ENCODE measurements around the gene NFATC1. TPM values are rescaled to one million over a fixed set of nuclear protein-coding genes. Genes with fewer than 3 reads are reported as not detected.

The NFATC1 gene
- total and polyA plus RNA-seq, 2 experiments from 2014 or later, result 4.2 to 11.3 TPM

DNA sequence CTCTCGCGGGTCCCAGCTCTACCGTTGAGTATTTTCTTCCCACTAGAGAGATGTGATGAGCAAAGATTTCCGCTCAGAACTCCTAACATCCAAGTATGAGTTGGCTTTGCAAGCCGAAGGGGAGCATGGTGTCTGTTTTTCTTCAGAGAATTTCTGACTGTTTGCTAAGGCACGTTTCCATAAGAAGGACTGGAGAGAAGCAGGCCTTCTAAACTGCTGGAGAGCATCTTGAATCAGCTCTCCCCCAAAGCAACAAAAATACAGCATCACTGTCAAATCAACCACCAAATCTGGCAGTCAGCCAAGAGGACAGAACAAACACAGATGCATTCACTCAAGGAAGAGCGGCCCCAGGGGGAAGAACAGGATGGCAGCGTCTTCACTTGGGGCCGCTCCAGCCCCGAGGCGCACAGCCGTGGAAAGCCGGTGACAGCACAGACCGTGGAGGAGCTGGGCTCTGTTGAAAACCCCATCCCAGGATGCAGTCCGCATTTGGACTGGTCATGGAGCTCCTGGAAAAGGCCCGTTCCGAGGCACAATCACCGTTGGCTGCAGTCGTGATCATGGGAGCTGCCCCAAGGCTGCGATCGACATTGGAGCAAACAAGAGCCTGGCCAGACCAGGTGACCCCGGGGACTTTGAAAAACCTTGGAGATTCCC is 101.4 kb downstream of the NFATC1 start:
- no peak overlapping the region for H3K4me3 ChIP-seq
- no peaks in the 10 kb centered on the region for H3K36me3 ChIP-seq (replicated peaks; ENCODE audit: insufficient read depth, low read depth)
- TF ChIP-seq CTCF (IDR thresholded peaks at IDR 0.05; ENCODE audit: poor library complexity) (no peak), EZH2 (IDR thresholded peaks at IDR 0.05; ENCODE audit: borderline replicate concordance) (no peak), EZH2phosphoT487 (IDR thresholded peaks at IDR 0.05; ENCODE audit: low read depth, severe bottlenecking, unreplicated experiment) (no peak)
- H3K79me2 ChIP-seq, result no peaks in the 10 kb centered on the region
- H3K9me3 ChIP-seq (ENCODE audit: low read depth), result peaks cover 17% of the 10 kb centered on the region
- H3K9me2 ChIP-seq (replicated peaks; ENCODE audit: insufficient read depth), result no peaks in the 10 kb centered on the region
- 65% methylated on average over 22 of the region's 22 CpGs for WGBS (ENCODE audit: low lambda C conversion rate, missing lambda C conversion rate)
- H3K27me3 ChIP-seq, result no peaks in the 10 kb centered on the region
- H4K20me1 ChIP-seq (ENCODE audit: insufficient read depth, poor library complexity, severe bottlenecking), result no peaks in the 10 kb centered on the region
- H3K27ac ChIP-seq, result peak overlapping the region; percentile 90
- H2AFZ ChIP-seq, result no peak overlapping the region
- peaks cover 5% of the 10 kb centered on the region for H3K4me1 ChIP-seq (ENCODE audit: insufficient read depth)
- DNase-seq (ENCODE audit: low spot score), result peak; percentile 77
- peak overlapping the region; percentile 51 for H3K4me2 ChIP-seq

- no peak overlapping the region for H3K4me3 ChIP-seq
- no peaks in the 10 kb centered on the region for H3K9me2 ChIP-seq (replicated peaks; ENCODE audit: insufficient read depth)
- no peak for TF ChIP-seq CTCF (IDR thresholded peaks at IDR 0.05; ENCODE audit: poor library complexity)
- TF ChIP-seq EZH2 (IDR thresholded peaks at IDR 0.05; ENCODE audit: borderline replicate concordance), result no peak
- no peak for TF ChIP-seq EZH2phosphoT487 (IDR thresholded peaks at IDR 0.05; ENCODE audit: low read depth, severe bottlenecking, unreplicated experiment)
- DNase-seq (ENCODE audit: low spot score), result no peak
- H2AFZ ChIP-seq, result no peak overlapping the region
- H3K36me3 ChIP-seq (replicated peaks; ENCODE audit: insufficient read depth, low read depth), result no peaks in the 10 kb centered on the region
- peaks cover 5% of the 10 kb centered on the region for H3K4me1 ChIP-seq (ENCODE audit: insufficient read depth)
- no peaks in the 10 kb centered on the region for H3K79me2 ChIP-seq
- H3K4me2 ChIP-seq, result no peak overlapping the region
- 69% methylated on average over 4 of the region's 4 CpGs for WGBS (ENCODE audit: low lambda C conversion rate, missing lambda C conversion rate)
- H3K9me3 ChIP-seq (ENCODE audit: low read depth), result peaks cover 17% of the 10 kb centered on the region
- H4K20me1 ChIP-seq (ENCODE audit: insufficient read depth, poor library complexity, severe bottlenecking), result no peaks in the 10 kb centered on the region
- peak overlapping the region; percentile 90 for H3K27ac ChIP-seq
- H3K27me3 ChIP-seq, result no peaks in the 10 kb centered on the region
Measured at GRCh38 chr18:79497638-79498081, 101.9 kb downstream of the NFATC1 start.

DNA sequence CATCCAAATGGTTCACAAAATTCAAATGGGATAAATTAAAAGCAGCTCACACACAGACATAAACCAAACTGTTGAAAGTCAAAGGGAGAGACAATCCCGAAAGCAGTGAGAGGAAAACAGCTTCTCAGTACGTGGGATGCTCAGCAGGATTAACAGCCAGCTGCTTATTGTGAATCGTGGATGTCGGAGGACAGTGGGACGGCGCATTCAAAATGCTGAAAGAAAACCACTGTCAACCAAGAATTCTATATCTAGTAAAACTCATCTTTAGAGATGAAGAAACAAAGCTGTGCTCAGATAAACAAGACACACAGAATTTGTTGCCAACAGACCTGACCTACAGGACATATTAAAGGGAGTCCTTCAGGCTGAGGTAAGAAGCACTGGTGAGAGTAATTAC is 102.9 kb downstream of the NFATC1 start:
- Histone ChIP-seq H3K4me1 (ENCODE audit: insufficient read depth) (peaks cover 5% of the 10 kb centered on the region), H2AFZ (no peak overlapping the region), H4K20me1 (ENCODE audit: insufficient read depth, poor library complexity, severe bottlenecking) (no peaks in the 10 kb centered on the region), H3K9me3 (ENCODE audit: low read depth) (peaks cover 17% of the 10 kb centered on the region), H3K27ac (no peak overlapping the region), H3K4me2 (no peak overlapping the region), H3K27me3 (no peaks in the 10 kb centered on the region), H3K9me2 (replicated peaks; ENCODE audit: insufficient read depth) (no peaks in the 10 kb centered on the region), H3K36me3 (replicated peaks; ENCODE audit: insufficient read depth, low read depth) (no peaks in the 10 kb centered on the region), H3K79me2 (no peaks in the 10 kb centered on the region), H3K4me3 (no peak overlapping the region)
- WGBS (ENCODE audit: low lambda C conversion rate, missing lambda C conversion rate), result 94% methylated on average over 6 of the region's 6 CpGs
- no peak for DNase-seq (ENCODE audit: low spot score)
- TF ChIP-seq CTCF (IDR thresholded peaks at IDR 0.05; ENCODE audit: poor library complexity) (no peak), EZH2phosphoT487 (IDR thresholded peaks at IDR 0.05; ENCODE audit: low read depth, severe bottlenecking, unreplicated experiment) (no peak), EZH2 (IDR thresholded peaks at IDR 0.05; ENCODE audit: borderline replicate concordance) (no peak)
